Left lung (tissue), 10 donors: ENCODE measurements around the gene PKHD1. TPM values are rescaled to one million over a fixed set of nuclear protein-coding genes. Genes with fewer than 3 reads are reported as not detected.

Source experiments
- ATAC-seq: fragments of 200-7000 bp; cut with Tn5 transposase; one replicate; pipeline ENCODE4 v1.9.1; 2020; ENCODE audit warnings: moderate library complexity
- DNase-seq, 4 donors: peaks; one replicate each; pipeline ENCODE4 v3.0.0-alpha.2; 2013 to 2020
- H3K27ac ChIP-seq, 2 donors: fragments of 200-600 bp; sonication (generic) in 1 of 2; one replicate each; pipeline versions ENCODE4 v1.5.0 to v1.8.0; 2020 to 2021
- H3K27me3 ChIP-seq, 2 donors: fragments of 200-600 bp; sonication (generic) in 1 of 2; one replicate each; pipeline versions ENCODE4 v1.5.0 to v1.8.0; 2020 to 2021
- H3K36me3 ChIP-seq, 2 donors: fragments of 200-600 bp; sonication (generic) in 1 of 2; one replicate each; pipeline versions ENCODE4 v1.5.0 to v1.8.0; 2020 to 2021
- H3K4me1 ChIP-seq, 2 donors: fragments of 200-600 bp; one replicate each; pipeline ENCODE4 v1.8.0; 2021
- H3K4me3 ChIP-seq, 2 donors: fragments of 200-600 bp; sonication (generic) in 1 of 2; one replicate each; pipeline versions ENCODE4 v1.5.0 to v1.8.0; 2020 to 2021; ENCODE audit warnings: mild to moderate bottlenecking in 1 of 2
- H3K9me3 ChIP-seq, 2 donors: fragments of 200-600 bp; sonication (generic) in 1 of 2; one replicate each; pipeline versions ENCODE4 v1.5.0 to v1.8.0; 2020 to 2021
- CTCF ChIP-seq, 2 donors: fragments of 200-600 bp; sonication (generic) in 1 of 2; IDR thresholded peaks; one replicate each; pipeline versions ENCODE4 v1.5.0 to v1.8.0; 2021; ENCODE audit warnings: antibody characterized with exemption in 2 of 2
- intact Hi-C, 2 donors: fragments of 100-400 bp; cut with DNase I; formaldehyde crosslinking; loops; one replicate each; pipeline versions ENCODE4 v1.11.2 to v1.14.2; 2022
- polyA plus RNA-seq, 6 donors: library from polyadenylated mRNA; unstranded; fragments of 120-200 nt; gene quantifications; one replicate each; pipeline ENCODE4 v1.2.1, GENCODE V29; 2013; ENCODE audit not compliant: insufficient read length in 6 of 6
- total RNA-seq, 2 donors: library from RNA; stranded (reverse); fragmentation: NEBNext Ultra II Directional; extraction: Animal tissue kit (Norgen Biotek cat#: 25700); gene quantifications; one replicate each; pipeline ENCODE4 v1.2.1, GENCODE V29; 2021
- donor health status: DM: no; HTN: yes; CAD: no.
- donor health status: DM: no; HTN: no; CAD: no.

Gene PKHD1
- total and polyA plus RNA-seq, 8 donors = 0.29 to 7.9 (median 6.2) TPM

GRCh38 chr6:51598171-51598570, 489.2 kb downstream of the PKHD1 start:
- peaks cover 0 to 8% of the 10 kb centered on the region in 2 donors for H3K9me3 ChIP-seq
- H3K4me1 ChIP-seq = no peaks in the 10 kb centered on the region
- H3K36me3 ChIP-seq = no peaks in the 10 kb centered on the region
- H3K27me3 ChIP-seq = no peaks in the 10 kb centered on the region
- intact Hi-C loops = no loop called here
- H3K27ac ChIP-seq = no peak overlapping the region
- H3K4me3 ChIP-seq = no peak overlapping the region
- TF ChIP-seq CTCF (IDR thresholded peaks at IDR 0.05) = no peak
- no peak for ATAC-seq
- peak in 1 of 4 donors; percentile 66 for DNase-seq

GRCh38 chr6:51594981-51595380, 492.4 kb downstream of the PKHD1 start:
- Histone ChIP-seq H3K27ac (no peak overlapping the region), H3K4me1 (no peaks in the 10 kb centered on the region), H3K27me3 (no peaks in the 10 kb centered on the region), H3K36me3 (no peaks in the 10 kb centered on the region), H3K9me3 (peaks cover 0 to 8% of the 10 kb centered on the region in 2 donors), H3K4me3 (no peak overlapping the region)
- intact Hi-C loops = no loop called here
- no peak for TF ChIP-seq CTCF (IDR thresholded peaks at IDR 0.05)
- DNase-seq (no peak), ATAC-seq (no peak)

- DNase-seq (no peak), ATAC-seq (no peak)
- Histone ChIP-seq H3K9me3 (peaks cover 0 to 4% of the 10 kb centered on the region in 2 donors), H3K36me3 (no peaks in the 10 kb centered on the region), H3K4me3 (no peak overlapping the region), H3K27me3 (no peaks in the 10 kb centered on the region), H3K27ac (no peak overlapping the region), H3K4me1 (no peaks in the 10 kb centered on the region)
- intact Hi-C loops = no loop called here
- TF ChIP-seq CTCF (IDR thresholded peaks at IDR 0.05) = no peak
Observed at GRCh38 chr6:51585264-51585663, 502.1 kb downstream of the PKHD1 start.

GRCh38 chr6:51584163-51584562, 503.2 kb downstream of the PKHD1 start:
- H3K27ac ChIP-seq = no peak overlapping the region
- TF ChIP-seq CTCF (IDR thresholded peaks at IDR 0.05) = no peak
- H3K9me3 ChIP-seq = peaks cover 0 to 4% of the 10 kb centered on the region in 2 donors
- no peak overlapping the region for H3K4me3 ChIP-seq
- no peak for DNase-seq
- no peaks in the 10 kb centered on the region for H3K4me1 ChIP-seq
- ATAC-seq = no peak
- intact Hi-C loops = no loop called here
- no peaks in the 10 kb centered on the region for H3K36me3 ChIP-seq
- no peaks in the 10 kb centered on the region for H3K27me3 ChIP-seq

GRCh38 chr6:51578994-51579393, 508.4 kb downstream of the PKHD1 start:
- Histone ChIP-seq H3K9me3 (peaks cover 0 to 3% of the 10 kb centered on the region in 2 donors), H3K4me3 (no peak overlapping the region), H3K27me3 (no peaks in the 10 kb centered on the region), H3K4me1 (no peaks in the 10 kb centered on the region), H3K36me3 (no peaks in the 10 kb centered on the region), H3K27ac (no peak overlapping the region)
- no peak for TF ChIP-seq CTCF (IDR thresholded peaks at IDR 0.05)
- ATAC-seq (no peak), DNase-seq (no peak)
- intact Hi-C loops = no loop called here
